ENCODE results near the gene DACH1.

DACH1 gene

DNA sequence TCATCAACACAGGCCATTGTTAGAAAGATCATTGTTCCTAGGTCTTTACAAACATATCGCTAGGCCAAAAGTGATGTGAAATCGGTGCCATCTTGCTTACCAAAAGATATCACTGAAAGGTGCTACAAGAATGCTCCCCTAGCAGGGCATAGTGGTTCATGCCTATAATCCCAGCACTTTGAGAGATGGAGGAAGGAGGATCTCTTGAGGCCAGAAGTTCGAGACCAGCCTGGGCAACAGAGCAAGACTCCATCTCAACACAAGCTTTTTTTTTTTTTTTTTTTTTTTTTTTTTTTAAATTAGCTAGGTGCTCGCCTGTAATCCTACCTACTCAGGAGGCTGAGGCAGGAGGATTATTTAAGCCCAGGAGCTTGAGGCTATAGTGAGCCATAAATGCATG lies 92.1 kb downstream of the DACH1 start:
- no peak for DNase-seq (ENCODE audit: low spot score)

GRCh38 chr13:71773531-71773930 lies 93.5 kb downstream of the DACH1 start:
- DNase-seq (ENCODE audit: low spot score): no peak

DNA sequence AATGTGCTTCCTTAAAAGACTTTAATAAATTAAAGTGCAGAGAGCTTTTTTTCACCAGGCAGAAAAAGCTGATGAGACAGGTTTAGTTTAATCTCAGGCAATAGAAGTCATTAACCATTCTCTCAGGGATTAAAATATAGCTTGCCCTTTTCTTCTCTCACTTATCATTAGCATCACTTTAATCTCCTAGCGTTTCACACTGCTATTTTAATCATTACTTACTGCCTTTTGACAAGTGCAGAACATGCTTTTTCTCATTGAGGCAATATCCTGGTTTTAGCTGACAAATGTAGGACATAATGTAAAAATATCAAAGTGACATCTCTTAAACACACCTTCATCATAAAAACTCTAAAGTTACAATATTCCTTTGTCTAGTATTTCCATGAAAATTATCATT lies 94.6 kb downstream of the DACH1 start:
- DNase-seq (ENCODE audit: low spot score): no peak

DNA sequence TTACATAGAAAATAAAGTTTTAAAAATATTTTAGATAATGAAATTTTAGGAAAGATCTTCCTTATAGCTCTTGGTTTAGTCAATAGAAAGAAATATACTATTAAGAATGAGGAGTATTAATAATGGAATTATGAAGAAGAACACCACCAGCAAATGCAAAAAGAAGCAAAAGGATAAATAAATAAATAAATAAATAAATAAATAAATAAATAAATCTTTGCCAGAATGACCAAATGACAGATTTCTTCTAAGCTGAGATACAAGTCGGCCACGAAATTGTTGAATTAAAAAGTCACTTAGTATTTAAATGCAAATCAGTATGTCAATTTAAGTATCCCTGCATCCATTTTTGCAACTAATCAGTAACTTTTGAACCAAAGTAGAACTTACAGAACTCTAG lies 95.9 kb downstream of the DACH1 start:
- no peak for DNase-seq (ENCODE audit: low spot score)

GRCh38 chr13:71770710-71771109 lies 96.3 kb downstream of the DACH1 start:
- no peak for DNase-seq (ENCODE audit: low spot score)

- no peak for DNase-seq (ENCODE audit: low spot score)
Measured at GRCh38 chr13:71768881-71769280, 98.1 kb downstream of the DACH1 start.

- DNase-seq (ENCODE audit: low spot score): no peak
Measured at GRCh38 chr13:71759651-71760511, 107.1 kb downstream of the DACH1 start.

- no peak for DNase-seq (ENCODE audit: low spot score)
Measured at GRCh38 chr13:71758828-71759227, 108.2 kb downstream of the DACH1 start.

DNA sequence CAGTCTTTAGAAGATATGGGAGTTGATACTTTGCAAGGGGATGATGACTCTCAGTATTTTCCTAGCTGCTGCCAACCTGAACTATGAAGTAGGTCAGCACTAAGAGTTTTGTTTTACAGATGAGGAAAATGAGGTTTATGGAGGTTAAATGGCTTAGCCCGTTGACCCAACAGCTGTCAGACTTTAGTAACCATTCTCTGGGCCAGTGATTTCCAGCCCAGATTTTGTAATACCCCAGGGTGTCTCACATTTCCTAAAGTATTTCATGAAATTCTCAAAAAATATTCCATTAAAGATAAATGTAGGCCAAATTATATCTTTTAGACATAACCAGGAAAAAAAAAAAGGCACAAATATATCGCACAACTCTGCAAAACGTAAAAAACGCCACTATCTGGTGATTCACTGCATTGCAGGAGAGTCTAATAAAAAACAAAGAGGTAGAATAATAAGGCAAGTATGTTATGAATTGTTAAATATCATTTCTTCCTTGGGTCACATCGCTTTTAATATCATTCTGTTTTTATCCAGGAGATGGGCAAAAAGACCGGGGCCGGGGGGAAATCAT lies 112.5 kb downstream of the DACH1 start:
- DNase-seq (ENCODE audit: low spot score): no peak

DNA sequence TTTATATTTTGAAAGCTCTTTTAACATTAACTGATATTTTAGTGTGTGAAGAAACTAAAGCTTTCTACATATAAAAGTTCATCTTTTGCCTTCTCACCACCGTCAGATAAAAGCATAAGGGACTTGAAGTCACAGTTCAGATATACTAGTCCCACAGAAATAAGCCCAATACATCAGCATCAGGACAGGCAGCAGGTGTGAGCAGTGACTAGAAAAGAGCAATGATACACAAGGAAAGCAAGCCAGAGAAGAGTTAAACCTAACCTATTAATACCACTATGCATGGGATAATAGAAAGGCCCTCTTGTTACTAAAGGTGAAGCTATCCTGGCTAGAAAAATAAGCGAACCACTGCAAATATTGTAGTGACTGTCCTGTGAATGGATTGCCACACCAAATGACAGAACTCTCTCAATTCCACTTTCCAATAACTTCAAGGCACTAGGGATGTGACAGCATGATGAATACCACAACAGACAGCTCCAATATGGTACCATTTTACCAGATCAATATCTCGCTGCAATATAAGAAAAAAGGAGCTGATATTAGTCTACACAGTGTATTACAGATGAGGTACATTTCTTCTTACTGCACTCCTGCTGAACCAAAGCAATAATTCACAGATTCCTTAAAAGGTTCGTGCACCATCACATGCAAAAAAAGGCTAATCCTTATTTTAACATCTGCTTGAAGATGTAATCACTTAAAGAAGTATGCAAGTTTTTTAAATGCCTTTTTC lies 114.1 kb downstream of the DACH1 start:
- no peak for DNase-seq (ENCODE audit: low spot score)

GRCh38 chr13:71751073-71751472 lies 115.9 kb downstream of the DACH1 start:
- no peak for DNase-seq (ENCODE audit: low spot score)

GRCh38 chr13:71730267-71730666 lies 136.7 kb downstream of the DACH1 start:
- DNase-seq (ENCODE audit: low spot score): no peak

- DNase-seq (ENCODE audit: low spot score): no peak
Measured at GRCh38 chr13:71729441-71729840, 137.6 kb downstream of the DACH1 start.

- DNase-seq (ENCODE audit: low spot score): no peak
Measured at GRCh38 chr13:71727662-71728061, 139.3 kb downstream of the DACH1 start.

- no peak for DNase-seq (ENCODE audit: low spot score)
Measured at GRCh38 chr13:71727042-71727441, 140.0 kb downstream of the DACH1 start.

- DNase-seq (ENCODE audit: low spot score): no peak
Measured at GRCh38 chr13:71722206-71722605, 144.8 kb downstream of the DACH1 start.

GRCh38 chr13:71721104-71721503 lies 145.9 kb downstream of the DACH1 start:
- no peak for DNase-seq (ENCODE audit: low spot score)

DNA sequence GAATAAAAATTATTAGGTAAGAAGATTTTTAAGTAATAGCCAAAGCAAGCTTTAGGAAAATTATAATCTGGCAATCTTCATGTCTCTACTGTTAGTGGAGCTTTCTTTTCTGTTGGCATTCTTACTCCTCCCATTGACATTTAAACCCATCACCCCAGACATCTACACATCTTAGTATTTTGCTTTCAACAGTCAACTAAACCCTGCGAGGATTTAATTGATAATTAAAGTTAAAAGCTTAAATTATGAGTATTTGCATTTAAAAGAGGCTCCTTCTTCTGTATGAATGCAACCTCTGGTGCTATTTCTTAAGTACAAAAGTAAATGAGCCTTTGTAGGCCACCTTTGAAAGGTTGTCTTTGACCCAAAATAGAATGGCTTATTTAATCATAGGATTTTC lies 148.1 kb downstream of the DACH1 start:
- DNase-seq (ENCODE audit: low spot score): no peak

DNA sequence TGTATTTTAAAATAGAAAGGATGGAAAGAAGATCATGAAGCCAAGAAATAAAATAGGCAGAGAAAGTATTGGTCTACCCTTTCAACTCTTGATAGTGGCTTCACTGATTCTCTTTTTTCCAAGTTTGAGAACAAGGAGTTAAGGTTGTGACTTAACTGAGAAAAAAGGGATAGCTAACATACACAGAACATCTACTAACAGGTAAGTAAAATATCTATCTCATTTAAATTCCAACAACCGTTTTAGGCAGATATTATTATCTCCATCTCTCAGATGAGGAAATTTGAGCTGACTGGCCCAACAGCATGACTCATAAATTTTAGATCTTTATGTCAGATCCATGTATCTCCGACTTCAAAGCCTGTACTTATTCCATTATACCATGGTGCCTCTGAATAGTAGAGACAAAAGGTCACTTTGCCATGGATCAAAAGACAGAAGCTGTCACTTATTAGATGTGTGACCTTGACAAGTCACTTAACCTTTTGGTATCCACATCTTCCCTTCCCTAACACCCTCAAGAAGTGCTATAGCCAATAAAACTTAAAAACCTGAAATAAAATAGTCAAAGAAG lies 152.1 kb downstream of the DACH1 start:
- no peak for DNase-seq (ENCODE audit: low spot score)

DNA sequence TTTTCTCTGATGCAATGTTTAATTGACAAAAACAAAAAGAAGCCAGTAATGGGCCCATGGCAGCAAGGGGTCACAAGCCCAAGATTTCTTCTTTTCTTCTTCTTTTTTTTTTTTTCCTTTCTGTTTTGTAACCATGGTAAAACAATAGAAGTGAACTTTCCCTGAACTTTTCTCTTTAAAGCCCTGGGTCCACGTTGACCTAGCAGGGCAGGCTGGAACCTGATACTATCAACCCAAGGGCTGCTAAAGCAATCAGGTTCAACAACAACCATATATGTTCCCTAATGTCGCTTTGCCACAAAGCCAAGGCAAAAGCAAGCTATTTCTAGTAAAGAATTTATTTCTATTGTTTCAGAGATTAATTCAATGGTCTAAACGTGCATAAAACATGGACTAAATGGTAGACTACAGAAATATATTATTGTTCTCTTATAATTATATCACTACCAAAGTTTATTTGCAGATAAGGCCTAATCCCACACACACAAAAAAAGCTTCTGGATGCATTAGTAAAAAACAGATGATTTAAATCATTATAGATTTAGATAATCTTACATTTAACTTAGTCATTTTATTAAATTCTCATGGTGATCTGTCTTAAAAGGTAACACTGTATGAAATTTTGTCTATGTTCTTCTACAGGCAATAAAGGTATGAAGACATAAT lies 153.9 kb downstream of the DACH1 start:
- DNase-seq (ENCODE audit: low spot score): no peak

- no peak for DNase-seq (ENCODE audit: low spot score)
Measured at GRCh38 chr13:71704656-71705055, 162.3 kb downstream of the DACH1 start.

- DNase-seq (ENCODE audit: low spot score): no peak
Measured at GRCh38 chr13:71703138-71703537, 163.9 kb downstream of the DACH1 start.

Measured in activated CD4-positive, alpha-beta T cell treated with anti-CD3 and anti-CD28 coated beads, Interleukin-2, Interleukin-4, amounts not matched to agents 100 ng/mL and 50 ng/mL, durations not matched to agents 16 hours and 8 hours (primary cell).